8988T (cell line): ENCODE measurements around the gene MCF2L2.
A peak's percentile ranks its signal among the peaks of the same experiment; 100 is the strongest.

ENCODE experiments used
- DNase-seq: peaks from one replicate; pipeline ENCODE4 v3.0.0; 2011

MCF2L2 gene

GRCh38 chr3:183357564-183358079, 70.8 kb downstream of the MCF2L2 start:
- DNase-seq: no peak

DNA sequence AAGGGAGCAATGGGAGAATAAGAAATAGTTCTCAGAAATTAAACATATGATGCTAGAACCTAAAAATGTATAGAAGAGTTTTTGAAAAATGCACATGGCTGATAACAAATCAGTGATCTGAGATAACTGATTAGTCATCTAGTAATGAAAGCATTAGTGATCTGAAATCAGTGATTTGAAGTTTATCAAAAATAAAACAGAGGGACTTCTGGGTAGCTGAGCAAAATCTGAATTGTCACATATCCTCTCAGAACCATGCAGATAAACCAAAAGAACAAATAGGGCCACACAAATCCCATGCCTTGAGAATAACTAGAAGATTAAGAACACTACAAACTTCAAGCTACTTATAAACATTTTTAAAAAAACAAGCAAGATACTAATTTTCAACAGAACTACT, 71.5 kb downstream of the MCF2L2 start:
- no peak for DNase-seq

- DNase-seq: no peak
Observed at GRCh38 chr3:183354874-183355273, 73.5 kb downstream of the MCF2L2 start.

GRCh38 chr3:183354325-183354831, 74.0 kb downstream of the MCF2L2 start:
- no peak for DNase-seq

DNA sequence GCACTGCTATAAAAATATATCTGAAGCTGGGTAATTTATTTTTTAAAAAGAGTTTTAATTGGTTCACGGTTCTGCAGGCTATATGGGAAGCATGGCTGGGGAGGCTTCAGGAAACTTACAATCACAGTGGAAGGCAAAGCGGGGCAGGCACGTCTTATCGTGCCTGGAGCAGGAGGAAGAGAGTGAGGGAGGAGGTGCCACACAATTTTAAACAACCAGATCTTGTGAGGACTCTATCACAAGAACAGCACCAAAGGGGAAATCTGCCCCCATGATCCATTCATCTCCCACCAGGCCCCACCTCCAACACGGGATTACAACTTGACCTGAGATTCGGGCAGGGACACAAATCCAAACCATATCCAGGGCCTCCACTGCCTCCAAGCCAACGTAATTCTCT, 75.0 kb downstream of the MCF2L2 start:
- no peak for DNase-seq

DNA sequence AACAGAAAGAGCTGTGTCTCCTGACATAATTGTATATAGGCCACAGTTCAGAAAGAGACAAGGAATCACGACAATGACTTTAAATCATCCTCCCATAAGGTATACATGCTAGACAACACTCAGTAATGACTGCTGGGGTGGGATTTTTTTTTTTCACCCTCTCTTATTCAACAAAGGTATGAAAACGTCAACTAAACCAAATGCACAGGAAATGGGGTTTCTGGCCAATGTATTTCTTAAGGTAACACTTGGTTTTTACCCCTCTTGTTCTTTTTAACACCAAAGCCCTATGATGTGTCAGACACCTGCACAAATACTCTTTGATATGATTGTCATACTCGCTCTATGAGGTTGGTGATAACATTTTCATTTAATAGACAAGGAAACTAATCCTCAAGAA, 78.3 kb downstream of the MCF2L2 start:
- DNase-seq: no peak

DNA sequence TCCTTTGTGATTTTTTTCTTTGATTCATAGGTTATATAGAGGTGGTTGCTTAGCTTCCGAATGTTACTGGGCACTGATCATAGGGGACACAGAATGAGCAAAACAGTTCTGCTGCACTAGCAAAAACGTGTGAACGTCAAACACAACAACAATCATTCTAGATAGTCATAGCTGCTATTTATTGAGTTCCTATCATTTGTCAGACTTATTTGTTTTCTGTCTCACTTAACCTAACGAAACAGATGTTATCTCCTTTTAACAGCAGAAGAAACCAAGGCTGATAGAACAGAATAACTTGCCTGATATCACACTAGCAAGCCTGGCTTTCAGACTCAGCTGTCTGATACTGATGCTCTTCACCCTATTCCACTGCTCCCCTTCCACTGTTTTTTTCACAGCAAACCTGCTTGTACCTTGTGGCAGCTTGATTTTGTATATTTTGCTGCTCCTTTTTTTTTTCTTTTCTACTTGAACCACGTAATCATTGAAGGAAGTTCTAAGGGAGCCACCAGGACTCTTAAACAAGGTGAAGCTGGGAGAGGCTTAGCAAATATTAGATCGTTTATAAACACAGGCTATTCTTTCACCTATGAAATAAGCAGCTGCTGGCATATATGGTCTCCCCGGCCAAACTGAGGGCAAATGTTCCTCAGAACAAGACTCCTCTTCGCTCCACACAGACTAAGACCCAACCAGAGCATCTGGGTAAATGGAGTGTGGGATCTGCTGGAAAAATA, 78.8 kb downstream of the MCF2L2 start:
- no peak for DNase-seq

DNA sequence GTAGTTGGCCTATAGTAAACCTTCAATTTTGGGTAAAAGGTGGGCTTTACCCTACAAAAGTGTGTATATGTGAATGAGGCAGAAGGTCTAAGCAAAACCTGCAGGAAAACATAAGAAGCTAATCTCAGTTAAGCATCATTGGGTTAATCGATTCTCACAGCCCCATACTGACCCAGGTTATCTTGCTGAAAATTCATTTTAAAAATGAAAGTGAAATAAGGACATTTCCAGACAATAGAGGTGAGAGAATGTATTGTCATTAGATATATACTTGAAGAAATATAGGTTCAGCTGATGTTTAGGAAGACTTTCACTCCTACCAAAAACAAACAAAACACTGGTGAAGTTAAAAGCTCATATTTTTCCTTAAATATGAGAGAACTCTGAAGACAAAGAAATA, 85.6 kb downstream of the MCF2L2 start:
- DNase-seq: no peak

DNA sequence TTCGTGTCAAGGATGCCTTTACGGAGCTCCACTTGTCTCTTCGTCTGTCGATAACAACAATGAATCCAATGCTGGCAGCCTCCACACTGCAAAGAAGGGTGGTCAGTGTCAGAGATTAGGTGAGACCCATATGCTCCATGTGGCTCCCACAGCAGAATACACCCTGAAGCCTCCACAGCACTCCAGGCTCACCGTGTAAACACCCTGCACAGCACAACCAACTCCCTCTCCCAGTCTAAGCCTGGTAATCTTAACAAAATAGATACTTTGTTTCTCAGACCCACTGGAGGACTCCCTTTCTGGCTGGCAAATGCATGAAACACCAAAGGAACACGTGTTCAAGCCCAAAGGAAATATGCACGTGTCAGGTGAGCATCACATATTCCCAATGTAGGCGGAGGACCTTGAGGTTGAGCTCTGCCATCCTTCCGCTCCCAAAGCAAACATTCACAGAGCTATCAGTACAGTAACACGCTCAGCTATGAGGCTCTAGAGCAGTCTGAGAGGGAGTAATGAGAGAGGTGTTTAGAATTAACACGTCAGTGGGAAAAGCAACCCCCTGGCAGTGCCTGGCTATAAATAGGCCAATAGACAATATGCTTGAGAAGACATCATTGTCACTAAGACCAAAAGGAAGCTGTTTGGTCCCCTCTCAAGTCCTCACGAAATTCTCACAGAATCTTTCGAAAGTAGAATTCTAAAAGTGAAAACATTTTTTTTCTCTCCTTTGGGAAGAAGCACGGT, 86.7 kb downstream of the MCF2L2 start:
- no peak for DNase-seq

DNA sequence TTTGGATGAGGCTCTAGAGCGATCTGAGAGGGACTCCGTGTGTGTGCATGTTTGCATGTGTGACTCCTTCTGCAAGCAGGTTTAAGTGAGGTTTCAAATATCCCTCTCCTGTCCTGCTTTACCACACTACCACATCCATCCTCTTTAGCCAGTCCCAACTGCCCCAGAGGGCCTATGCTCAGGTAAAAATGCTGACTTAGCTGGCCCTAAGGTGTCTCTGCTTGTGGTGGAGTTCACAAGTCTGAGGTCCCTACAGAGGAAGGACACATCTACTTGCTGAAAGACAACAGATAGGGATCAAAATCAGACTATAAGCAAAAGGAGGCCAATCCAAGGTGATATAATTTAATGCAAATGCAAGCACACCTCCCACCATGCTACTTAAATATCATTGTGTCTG, 88.2 kb downstream of the MCF2L2 start:
- no peak for DNase-seq

GRCh38 chr3:183339461-183340086, 88.8 kb downstream of the MCF2L2 start:
- no peak for DNase-seq

DNA sequence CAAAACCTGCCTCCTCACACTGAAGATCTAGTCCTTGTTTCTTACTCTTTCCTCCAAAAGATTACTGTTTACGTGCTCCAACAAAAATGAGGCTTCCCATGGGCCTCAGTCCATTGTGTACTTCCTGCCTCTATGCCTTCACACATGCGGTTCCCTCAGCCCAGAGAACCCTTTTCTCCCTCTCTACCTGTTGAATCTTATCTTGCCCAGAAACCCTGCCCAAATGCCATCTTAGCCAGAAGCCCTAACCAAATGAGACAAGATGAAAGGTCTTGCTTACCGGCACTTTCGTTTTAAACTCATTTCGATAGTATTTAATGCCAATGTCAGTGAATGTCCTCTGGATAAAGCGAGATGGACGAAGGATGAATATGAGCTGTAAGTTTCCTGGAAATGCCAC, 89.9 kb downstream of the MCF2L2 start:
- DNase-seq: no peak

- no peak for DNase-seq
Observed at GRCh38 chr3:183332487-183332886, 95.9 kb downstream of the MCF2L2 start.

DNA sequence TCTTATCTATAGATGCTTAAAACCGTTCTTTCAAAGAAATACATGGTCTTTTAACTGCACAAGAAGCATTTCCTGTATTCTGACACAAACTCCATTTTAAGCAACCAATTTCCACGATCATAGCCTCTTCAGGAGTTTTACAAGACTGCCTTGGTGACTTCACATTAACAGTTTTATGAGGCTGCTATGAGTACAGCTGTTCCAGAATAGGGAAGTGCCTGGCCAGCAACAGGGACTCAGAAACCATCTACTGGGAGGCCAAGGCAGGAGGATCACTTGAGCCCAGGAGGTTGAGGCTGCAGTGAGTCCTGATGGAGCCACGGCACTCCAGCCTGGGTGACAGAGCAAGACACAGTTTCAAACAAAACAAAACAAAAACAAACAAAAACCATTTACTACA, 96.9 kb downstream of the MCF2L2 start:
- no peak for DNase-seq

GRCh38 chr3:183330881-183331280, 97.5 kb downstream of the MCF2L2 start:
- DNase-seq: no peak

GRCh38 chr3:183329543-183329942, 98.9 kb downstream of the MCF2L2 start:
- no peak for DNase-seq

DNA sequence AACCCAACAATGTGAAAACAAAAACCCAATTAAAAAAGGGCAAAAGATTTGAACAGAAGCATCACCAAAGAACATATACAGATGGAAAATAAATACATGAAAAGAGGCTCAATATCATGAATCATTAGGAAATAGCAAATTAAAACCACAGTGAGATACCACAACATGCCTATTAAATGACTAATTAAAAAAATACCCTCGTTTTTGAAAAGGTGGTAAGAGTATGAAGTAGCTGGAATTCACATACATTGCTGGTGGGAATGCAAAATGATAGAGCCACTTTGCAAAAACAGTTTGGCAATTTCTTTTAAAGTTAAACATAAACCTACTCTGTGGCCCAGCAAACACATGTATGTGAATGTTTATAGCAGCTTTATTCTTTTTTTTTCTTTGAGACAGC, 99.6 kb downstream of the MCF2L2 start:
- no peak for DNase-seq

DNA sequence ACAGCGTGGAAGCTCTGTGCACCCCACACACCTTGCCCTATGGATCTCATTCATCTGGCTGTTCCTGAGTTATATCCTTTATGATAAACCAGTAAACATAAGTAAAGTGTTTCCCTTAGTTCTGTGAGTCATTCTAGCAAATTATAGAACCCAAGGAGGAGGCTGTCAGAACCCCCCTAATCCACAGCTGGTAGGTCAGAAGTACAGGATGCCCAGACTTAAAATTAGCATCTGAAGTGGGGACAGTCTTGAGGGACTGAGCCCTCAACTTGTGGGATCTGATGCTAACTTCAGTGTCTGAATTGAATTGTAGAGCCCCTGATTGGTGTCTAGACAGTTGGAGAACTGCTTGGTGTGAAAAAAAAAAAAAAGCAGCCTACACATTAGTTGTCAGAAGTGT, 100.3 kb downstream of the MCF2L2 start:
- DNase-seq: no peak

DNA sequence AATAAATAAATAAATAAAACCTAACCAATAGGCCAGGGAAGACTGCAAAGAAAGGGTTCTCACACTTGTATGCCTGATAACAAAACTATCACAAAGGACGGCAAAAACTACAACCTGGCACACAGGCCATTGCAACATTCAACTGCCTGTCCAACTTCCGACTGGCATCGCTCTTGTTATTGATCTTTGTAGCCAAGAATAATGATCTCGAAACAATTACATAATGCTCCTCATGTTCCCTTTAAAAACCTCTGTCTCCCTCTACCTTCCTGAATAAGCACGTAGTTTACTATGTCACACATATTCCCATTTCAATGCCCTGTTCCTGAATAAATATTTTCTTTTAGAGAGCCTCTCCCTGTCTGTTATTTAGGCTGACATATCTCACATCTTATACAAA, 101.1 kb downstream of the MCF2L2 start:
- no peak for DNase-seq

- DNase-seq: peak; percentile 39
Observed at GRCh38 chr3:183324083-183324482, 104.3 kb downstream of the MCF2L2 start.

DNA sequence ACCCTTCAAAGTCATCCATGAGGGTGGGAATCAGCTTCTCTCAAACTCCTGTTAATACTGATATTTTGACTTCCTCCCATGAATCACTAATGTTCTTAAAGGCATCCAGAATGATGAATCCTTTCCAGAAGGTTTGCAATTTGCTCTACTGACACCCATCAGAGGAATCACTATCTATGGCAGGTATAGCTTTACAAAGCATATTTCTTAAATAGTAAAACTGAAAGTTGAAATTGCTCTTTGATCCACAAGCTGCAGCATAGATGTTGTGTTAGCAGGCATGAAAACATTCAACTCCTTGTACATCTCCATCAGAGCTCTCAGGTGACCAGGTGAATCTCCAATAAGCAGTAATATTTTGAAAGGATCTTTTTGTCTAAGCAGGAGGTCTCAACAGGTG, 109.0 kb downstream of the MCF2L2 start:
- no peak for DNase-seq

- no peak for DNase-seq
Observed at GRCh38 chr3:183318877-183319276, 109.5 kb downstream of the MCF2L2 start.
